Measurements from ENCODE around the gene GRIN2D.

Gene GRIN2D

GRCh38 chr19:48393559-48394330 is at the start of gene GRIN2D:
Gene GRIN2D (plus strand): TSS chr19:48393668. CDS start chr19:48398393, 4,725 bp downstream.
- DNase-seq, result peak in 1 of 2 donors; percentile 14

GRCh38 chr19:48344892-48345291 is 48.6 kb upstream of the GRIN2D start:
- DNase-seq, result no peak

GRCh38 chr19:48346191-48346590 is 47.3 kb upstream of the GRIN2D start:
- no peak for DNase-seq

- DNase-seq, result no peak
Measured at GRCh38 chr19:48348045-48348444, 45.4 kb upstream of the GRIN2D start.

GRCh38 chr19:48348737-48349136 is 44.7 kb upstream of the GRIN2D start:
- DNase-seq, result no peak

DNA sequence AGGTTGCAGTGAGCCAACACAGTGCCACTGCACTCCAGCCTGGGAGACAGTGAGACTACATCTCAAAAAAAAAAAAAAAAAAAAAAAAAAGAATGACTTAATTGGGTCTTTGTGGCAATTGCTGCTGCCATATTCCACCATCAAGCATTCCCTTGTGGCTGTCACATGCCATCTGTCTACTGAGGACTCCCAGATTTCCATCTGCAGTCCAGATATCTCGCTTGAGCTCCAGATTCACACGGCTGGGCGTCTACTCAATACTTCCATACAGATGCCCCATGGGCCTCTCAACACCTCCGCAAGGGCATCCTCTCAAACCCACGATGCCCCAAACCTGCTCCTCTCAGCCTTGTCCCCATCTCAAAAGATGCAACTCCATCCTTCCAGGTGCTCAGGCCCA is 42.6 kb upstream of the GRIN2D start:
- DNase-seq, result no peak

GRCh38 chr19:48351341-48351752 is 42.1 kb upstream of the GRIN2D start:
- DNase-seq, result peak; percentile 69 to 81

- DNase-seq, result no peak
Measured at GRCh38 chr19:48353677-48354076, 39.8 kb upstream of the GRIN2D start.

- DNase-seq, result no peak
Measured at GRCh38 chr19:48354332-48354992, 39.0 kb upstream of the GRIN2D start.

DNA sequence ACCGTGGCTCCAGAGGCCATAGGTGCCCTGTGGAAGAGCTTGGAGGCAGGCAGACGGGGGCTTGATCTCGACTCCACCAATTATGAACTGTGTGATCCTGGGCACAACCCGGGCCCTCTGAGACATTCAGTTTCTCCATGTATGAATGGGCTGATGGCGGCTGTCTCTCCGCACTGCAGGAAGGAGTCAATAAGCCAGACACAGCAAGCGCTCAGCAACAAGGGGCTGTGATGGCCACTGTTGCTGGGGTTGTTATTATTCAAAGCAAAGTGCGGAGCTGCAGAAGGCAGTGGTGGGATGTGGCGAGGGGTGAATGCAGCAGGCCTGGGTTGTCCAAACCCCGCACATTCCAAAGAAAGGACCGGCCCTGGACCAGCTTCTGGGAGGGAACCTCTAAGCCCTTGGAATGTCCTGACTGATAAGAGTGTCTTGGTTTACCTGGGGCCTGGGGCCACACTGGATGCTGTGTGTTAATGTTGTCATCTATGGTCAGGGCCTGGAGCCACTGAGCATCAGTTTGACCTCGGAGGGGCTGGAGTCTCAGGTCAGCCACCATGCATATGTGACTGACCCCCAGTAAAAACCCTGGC is 38.0 kb upstream of the GRIN2D start:
- DNase-seq, result no peak

- no peak for DNase-seq
Measured at GRCh38 chr19:48359123-48359522, 34.3 kb upstream of the GRIN2D start.

- DNase-seq, result no peak
Measured at GRCh38 chr19:48361912-48362311, 31.6 kb upstream of the GRIN2D start.

DNA sequence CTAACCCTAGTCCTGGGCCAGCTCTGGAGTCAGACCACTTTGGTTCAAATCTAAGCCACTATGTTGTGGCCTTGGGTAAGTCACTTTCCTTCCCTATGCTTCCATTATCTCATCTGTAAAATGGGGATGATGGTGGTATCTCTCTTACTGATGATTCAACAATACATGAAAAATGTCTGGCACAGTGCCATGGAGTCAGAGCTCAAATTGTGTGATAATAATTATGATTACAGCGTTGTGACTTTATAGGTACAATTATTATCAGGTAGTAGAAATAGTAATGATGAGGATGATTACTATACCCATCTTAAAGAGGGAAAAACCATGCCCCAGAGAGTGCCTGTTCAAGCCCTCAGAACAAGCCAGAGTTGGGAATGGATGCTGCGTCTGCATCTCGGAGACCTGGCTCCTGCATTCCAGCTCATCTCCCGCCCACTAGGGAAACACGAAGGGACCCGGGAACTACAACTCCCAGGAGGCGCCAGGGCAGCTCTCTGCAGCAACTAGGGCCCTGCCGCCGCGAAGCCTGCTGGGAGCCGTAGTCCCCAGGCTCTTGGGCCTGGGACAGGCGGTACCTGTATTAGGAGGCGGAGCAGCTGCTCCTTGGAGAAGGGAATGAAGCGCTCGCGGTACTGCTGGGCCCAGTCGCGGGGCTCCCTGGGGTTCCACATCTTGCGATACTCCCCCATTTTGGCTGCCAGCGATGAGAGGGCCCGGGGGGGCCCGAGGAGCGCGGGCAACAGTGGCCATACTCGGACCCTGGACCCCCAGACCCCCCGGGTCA is 30.6 kb upstream of the GRIN2D start:
- DNase-seq, result peak; percentile 87 to 89

DNA sequence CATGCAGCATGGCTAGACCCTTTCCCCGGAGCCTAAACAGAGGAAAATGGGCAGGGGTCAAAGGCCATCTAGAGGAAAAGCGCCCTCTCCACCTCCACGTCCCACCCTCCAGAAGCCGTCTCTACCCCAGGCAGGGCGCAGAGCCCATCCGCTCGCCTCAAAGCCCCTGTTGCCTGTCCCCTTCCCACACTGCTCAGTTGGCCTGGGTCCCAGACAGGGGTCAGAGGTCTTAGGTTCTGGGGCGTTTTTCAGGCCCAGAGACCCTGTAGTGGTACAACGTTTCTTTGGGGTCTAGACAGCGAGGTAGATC is 30.0 kb upstream of the GRIN2D start:
- DNase-seq, result no peak

DNA sequence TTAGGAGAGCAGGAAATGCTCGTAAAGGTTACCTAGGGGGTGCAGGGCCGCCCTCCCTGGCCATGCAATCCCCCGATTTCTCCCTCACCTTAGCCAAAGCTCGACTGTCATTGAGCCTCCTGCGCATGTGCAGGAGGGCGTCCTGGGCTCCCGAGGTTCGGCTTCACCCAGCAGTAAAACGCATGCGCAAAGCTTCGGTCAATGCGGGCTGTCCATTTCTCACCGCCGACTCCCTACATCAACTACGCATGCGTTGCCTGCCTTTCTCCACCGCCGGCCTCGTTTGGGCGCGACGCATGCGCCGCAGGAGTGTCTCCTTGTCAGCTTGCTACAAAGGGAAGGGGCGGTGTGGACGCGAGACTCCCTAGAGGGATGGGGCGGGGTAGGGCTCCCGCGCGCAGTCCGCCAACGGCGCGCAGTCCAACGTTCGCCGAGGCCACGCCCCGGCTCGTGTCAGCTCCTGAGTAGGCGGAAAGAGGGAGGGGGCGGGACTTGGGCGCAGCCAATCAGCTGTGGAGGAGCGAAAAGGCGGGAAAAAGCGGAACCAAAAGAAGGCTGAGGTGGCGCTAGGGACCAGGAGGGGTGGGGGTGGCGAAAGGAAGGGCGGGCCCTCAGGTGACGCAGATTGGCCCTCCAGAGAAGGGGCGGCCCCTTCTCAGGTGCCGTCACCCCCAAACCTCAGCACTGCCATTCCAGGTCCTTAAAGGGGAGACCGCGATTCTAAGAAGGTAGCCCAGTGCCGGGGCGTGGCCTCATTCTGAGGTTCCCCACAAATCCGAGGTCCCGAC is 29.5 kb upstream of the GRIN2D start, which contains the start of the genes SYNGR4 and TMEM143:
Gene SYNGR4 (plus strand): TSS at position 558 of the 788 bp plus-strand sequence. CDS start 1,476 bp downstream, outside the sequence.
Gene TMEM143 (minus strand): TSS at position 131 of the 788 bp plus-strand sequence. CDS start 20 bp downstream, at position 111.
- DNase-seq, result peak; percentile 96 to 99

DNA sequence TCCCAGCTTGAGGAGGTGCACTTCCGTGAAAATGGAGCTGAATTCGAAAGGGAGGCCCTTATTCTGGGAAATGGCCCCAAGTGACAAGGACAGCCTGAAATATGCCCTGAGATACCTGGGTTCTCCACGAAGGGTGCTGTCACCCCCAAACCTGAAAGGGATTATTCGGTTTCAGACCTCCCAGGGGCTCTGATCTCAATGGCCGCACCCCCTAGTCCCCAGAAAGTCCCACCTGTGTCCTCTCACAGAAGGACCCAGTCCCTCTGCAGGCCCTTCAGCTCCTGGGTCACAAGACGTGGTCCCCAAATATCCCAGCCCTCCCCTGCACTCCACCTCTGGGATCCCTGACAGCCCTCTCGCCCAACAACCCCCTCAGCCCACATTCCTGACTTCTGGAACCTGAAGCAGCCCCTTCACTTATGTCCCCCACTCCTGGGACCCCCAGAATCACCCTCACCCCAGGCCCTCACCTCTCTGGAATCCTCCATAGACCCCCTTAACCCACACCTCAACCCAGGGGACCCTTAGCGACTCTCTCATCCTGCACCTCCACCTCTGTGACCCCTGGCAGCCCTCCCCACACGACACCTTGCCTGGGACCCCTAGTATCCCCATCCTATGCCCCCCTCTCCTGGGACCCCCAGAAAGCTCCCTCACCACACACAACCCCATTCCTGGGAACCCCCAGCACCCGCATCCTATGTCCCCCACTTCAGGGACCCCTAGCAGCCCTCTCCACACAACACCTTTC is 28.7 kb upstream of the GRIN2D start:
- DNase-seq, result no peak

GRCh38 chr19:48365602-48366001 is 27.9 kb upstream of the GRIN2D start:
- no peak for DNase-seq

GRCh38 chr19:48367855-48368254 is 25.6 kb upstream of the GRIN2D start:
- DNase-seq, result no peak

GRCh38 chr19:48368936-48369335 is 24.5 kb upstream of the GRIN2D start:
- no peak for DNase-seq

DNA sequence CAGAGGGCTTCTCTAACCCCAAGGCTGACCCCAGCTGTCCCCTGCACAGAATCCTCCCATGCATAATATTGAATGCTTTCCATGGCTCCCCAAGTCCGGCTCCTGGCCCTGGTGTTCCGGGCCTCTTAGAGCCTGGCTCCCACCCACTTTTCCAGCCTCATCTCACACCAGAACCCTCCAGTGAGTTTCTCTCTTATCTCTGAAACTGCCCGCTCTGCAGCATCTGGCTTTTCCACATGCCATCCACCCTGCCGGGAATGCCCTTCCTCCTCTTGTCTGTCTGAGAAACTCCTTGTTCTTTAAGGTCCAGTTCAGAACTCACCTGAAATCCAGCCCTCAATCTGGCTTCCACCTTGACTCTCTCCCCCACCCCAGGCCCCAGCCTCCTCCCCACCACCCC is 22.5 kb upstream of the GRIN2D start:
- no peak for DNase-seq

GRCh38 chr19:48371367-48371766 is 22.1 kb upstream of the GRIN2D start:
- DNase-seq, result no peak
